CD4-positive, alpha-beta T cell treated with Interleukin-12 subunit alpha and Interleukin-12 subunit beta, for 1 hour (primary cell): ENCODE results near the gene SRGAP1.
"Not testable (repeated sequence)": the region's sequence is repeated elsewhere in the genome, so short reads cannot be mapped to it uniquely, and the experiment has no call there.

Experiments
- DNase-seq: peaks from one replicate; pipeline ENCODE4 v3.0.0-alpha.2; 2020

The SRGAP1 gene

DNA sequence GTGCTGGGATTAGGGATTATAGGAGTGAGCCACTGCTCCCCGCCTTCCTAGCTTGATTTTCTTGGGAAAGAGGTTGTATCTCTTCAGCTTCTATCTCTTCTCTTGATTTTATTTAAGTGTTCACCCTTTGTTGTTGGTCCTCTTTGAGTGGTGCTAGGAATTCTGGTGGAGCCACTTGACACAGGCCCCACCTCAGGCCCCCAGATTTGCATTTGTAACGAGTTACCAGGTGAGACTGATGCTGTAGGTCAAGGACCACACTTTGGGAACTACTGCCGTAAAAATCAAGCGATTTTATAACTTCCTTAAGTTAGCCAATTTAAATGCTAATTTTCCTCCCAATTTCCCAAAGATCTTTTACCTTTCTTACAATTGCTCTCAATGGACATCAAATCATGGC lies 26.3 kb downstream of the SRGAP1 start:
- DNase-seq = no peak

DNA sequence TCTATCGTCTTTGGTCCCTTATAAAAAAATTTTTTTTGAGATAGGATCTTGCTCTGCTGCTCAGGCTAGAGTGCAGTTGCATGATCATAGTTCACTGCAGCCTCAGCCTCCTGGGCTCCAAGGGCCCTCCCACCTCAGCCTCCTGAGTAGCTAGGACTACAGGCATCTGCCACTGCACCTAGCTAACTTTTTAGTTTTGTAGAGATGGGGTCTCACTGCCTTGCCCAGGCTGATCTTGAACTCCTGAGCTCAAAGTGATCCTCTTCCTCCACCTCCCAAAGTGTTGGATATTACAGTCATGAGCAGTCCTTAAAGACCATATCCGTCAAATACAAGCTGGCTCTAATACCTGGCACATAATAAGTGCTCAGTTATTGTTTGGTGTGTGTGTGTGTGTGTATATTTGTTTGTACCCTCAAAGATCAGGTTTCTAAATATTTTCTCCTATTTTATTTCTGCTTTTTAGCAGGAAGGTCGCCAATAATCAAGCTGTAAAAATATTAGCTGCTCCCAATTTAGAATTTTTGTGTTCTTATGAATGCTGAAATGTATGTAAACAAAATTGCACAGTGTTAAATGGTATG lies 30.5 kb downstream of the SRGAP1 start:
- DNase-seq = no peak

GRCh38 chr12:63875703-63876102 lies 31.2 kb downstream of the SRGAP1 start:
- DNase-seq = no peak

DNA sequence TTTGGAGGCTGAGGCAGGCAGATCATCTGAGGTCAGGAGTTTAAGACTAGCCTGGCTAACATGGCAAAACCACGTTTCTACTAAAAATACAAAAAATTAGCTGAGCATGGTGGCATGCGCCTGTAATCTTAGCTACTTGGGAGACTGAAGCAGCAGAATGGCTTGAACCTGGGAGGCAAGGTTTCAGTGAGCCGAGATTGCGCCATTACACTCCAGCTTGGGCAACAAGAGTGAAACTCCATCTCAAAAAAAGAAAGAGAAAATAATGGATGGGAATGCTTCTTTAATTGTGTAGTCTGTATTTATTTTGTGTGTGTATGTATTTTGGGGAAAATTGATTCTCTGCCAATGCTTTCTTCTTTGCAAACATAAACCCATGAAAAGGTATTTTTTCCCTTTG lies 32.5 kb downstream of the SRGAP1 start:
- DNase-seq = no peak

- no peak for DNase-seq
Measured at GRCh38 chr12:63877693-63878092, 33.2 kb downstream of the SRGAP1 start.

DNA sequence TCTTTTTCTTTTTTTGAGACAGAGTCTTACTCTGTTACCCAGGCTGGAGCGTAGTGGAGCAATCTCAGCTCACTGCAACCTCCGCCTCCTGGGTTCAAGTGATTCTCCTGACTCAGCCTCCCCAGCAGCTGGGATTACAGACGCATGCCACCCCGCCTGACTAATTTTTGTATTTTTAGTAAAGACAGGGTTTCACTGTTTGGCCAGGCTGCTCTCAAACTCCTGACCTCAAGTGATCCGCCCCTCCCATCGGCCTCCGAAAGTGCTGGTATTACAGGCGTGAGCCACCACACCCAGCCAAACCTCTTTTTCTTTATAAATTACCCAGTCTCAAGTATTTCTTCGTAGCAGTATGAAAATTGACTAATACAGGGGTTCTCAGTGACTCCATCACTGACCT lies 35.7 kb downstream of the SRGAP1 start:
- DNase-seq = not testable (repeated sequence)

- no peak for DNase-seq
Measured at GRCh38 chr12:63880742-63881263, 36.3 kb downstream of the SRGAP1 start.

DNA sequence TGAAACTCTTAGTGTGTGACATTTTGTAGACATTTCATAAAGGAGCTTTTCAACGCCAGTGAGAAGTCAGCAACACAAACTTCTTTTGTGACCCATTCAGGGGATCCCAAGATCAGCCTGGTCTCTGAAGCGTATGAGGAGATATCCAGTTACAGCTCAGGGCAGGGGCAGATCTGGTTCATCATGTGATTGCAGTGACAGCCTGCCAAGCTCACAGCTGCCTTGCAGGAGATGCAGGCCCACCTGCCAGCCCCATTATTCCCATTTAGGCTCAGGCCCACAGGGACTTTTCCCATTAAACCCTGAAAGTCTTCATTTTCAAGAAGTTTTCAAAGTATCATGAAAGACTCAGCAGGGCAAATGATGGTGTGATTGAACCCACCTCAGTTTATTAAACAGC lies 38.3 kb downstream of the SRGAP1 start:
- DNase-seq = no peak

- DNase-seq = no peak
Measured at GRCh38 chr12:63885401-63885800, 40.9 kb downstream of the SRGAP1 start.

GRCh38 chr12:63888908-63889635 lies 44.6 kb downstream of the SRGAP1 start:
- no peak for DNase-seq

GRCh38 chr12:63889721-63890509 lies 45.4 kb downstream of the SRGAP1 start:
- DNase-seq = no peak

GRCh38 chr12:63893170-63893569 lies 48.7 kb downstream of the SRGAP1 start:
- DNase-seq = no peak

- no peak for DNase-seq
Measured at GRCh38 chr12:63894132-63894531, 49.6 kb downstream of the SRGAP1 start.

GRCh38 chr12:63895841-63896240 lies 51.3 kb downstream of the SRGAP1 start:
- DNase-seq = no peak

DNA sequence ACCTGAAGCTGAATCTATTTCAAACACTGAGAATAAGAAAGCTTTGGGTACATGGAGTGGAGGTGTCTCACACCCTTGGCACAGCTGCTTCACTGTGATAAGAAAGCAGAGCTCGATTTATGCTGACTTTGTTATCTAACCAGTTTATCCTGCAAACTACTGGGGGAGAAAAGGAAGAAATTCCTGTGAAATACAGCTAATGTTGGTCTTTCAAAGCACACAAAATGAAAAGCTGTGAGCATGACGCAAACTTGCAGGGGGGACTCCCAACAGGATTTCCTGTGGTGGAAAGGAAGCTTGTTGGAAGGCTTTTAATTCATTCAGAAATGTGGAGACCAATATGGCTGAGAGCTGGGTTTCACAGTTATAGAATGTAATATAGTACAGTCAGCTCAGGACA lies 53.4 kb downstream of the SRGAP1 start:
- no peak for DNase-seq

DNA sequence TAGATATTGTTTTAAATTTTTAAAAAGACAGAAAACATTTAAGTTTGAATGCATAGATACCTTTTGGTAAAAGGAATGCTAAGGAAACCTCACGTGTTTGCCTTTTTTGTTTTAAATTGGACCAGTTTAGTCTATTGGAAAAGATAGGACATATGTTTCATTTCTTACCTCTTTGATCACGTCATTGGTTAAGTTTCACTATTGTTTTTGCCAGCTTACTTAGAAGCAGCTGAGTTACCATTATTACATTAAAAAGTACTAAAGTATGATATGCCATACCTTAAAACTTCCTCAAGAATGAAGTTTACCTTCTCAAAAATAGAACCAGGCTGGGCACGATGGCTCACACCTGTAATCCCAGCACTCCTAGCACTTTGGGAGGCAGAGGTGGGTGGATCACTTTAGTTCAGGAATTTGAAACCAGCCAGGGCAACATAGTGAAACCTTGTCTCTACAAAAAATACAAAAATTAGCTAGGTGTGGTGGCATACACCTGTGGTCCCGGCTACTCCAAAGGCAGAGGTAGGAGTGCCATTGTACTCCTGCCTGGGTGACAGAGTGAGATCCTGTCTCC lies 54.4 kb downstream of the SRGAP1 start:
- DNase-seq = no peak

GRCh38 chr12:63899396-63899795 lies 54.9 kb downstream of the SRGAP1 start:
- no peak for DNase-seq

DNA sequence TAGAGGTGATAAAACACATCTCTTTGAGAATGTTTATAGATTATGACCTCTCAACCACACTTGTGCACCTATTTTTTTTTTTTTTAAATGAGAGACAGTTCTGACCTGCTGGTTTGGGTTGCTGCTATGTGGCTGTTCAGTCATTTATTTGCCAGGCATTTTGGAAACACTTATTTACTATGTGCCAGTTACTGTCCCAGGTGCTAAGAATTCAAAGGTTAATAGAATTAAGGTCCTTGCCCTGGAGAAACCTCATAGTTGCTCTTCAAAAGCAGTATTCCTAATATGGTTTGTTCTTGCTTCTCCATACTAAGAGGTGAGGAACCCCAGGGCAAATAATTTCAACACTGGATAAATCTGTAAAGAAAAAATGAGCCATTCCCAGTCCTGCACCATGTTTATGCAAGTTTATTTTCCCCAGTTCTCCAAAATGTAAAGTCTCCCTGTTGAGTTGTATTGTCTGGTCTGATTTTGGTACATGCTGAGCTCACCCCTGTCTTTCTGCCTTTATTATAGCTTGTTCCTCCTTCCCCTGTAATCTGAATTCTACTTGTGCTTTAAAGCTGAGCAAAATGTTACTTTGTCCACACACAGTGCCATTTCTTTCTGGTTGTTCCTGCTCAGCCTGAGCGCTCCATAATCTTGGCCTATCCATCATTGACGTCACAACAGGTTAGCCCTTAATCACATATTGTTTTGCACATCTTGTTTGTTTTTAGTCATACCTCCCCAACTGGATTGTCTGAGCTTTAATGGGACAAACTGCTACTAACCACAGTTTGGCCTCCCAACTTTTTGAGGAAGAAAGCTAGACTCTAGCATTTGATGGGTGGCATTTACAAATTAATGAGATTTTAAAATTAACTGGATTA lies 56.7 kb downstream of the SRGAP1 start:
- DNase-seq = no peak

- DNase-seq = no peak
Measured at GRCh38 chr12:63904653-63905052, 60.2 kb downstream of the SRGAP1 start.

DNA sequence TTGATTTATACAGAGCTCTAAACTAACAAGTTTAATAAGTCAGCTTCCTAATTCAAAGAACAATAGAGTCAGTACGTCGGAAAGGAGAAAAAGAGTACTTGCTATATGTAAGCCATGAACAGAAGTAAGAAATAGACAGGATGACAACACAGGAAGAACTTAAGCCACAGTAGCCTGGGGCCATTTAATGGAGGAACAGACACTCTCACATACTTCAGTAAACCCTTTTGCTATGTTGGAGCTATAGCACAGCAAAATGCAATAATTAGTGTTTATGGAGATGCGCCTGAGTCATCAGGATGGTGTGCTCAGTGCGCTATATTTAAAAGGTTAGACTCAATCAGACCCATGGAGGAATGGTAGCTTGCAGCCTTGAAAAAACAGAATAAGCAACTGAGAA lies 61.0 kb downstream of the SRGAP1 start:
- DNase-seq = no peak

DNA sequence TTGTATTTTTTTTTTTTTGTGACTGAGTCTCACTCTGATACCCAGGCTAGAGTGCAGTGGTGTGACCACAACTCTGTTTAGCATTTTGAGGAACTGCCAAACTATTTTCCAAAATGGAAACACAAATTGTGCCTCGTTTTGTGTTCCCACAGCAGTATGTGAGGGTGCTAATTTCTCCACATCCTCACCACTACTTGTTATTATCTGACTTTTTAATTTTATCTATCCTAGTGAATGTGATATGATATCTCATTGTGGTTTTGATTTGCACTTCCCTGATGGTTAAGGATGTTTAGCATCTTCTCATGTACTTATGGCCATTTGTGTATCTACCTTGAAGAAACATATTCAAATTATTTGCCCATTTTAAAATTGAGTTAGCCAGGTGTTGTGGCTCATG lies 62.4 kb downstream of the SRGAP1 start:
- no peak for DNase-seq

GRCh38 chr12:63907561-63907960 lies 63.1 kb downstream of the SRGAP1 start:
- no peak for DNase-seq

DNA sequence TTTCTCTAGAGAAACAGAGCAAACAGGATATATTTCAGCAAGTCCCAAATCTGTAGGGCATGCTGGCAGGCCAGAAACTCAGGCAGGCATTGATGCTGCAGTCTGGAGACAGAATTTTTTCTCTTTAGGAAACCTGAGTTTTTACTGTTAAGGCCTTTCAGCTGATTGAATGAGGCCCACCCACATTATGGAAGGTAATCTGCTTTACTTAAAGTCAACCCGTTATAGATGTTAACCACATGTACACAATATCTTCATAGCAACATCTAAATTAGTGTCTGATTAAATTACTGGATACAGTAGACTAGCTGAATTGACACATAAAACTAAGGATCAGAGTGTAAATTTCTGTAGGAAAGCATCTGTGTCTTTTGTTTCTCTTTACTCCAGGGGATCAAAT lies 65.2 kb downstream of the SRGAP1 start:
- DNase-seq = no peak
